Transverse colon (tissue), 4 donors: ENCODE results near the gene RNASEH1. TPM values are rescaled to one million over a fixed set of nuclear protein-coding genes. Genes with fewer than 3 reads are reported as not detected.

Source experiments
- DNase-seq: peaks from one replicate; pipeline ENCODE4 v3.0.0-alpha.2; 2019
- H3K27ac ChIP-seq, 4 donors: fragments of 200-600 bp; sonication (generic); 2 replicates each; pipeline ENCODE4 v1.5.1; 2016 to 2018; ENCODE audit warnings: inconsistent platforms in 4 of 4
- H3K27me3 ChIP-seq: fragments of 200-600 bp; sonication (generic); 2 replicates; pipeline ENCODE4 v1.5.1; 2017; ENCODE audit warnings: inconsistent platforms
- H3K36me3 ChIP-seq, 4 donors: fragments of 200-600 bp; sonication (generic); 2 replicates each; pipeline ENCODE4 v1.5.1; 2017 to 2019; ENCODE audit warnings: inconsistent platforms in 4 of 4
- H3K4me1 ChIP-seq, 4 donors: fragments of 200-600 bp; sonication (generic); 2 replicates each; pipeline ENCODE4 v1.5.1; 2017 to 2020; ENCODE audit warnings: inconsistent platforms in 4 of 4
- H3K4me3 ChIP-seq, 4 donors: fragments of 200-600 bp; sonication (generic); 1 replicate in 1 of 4; 2 replicates in 3 of 4; pipeline versions ENCODE4 v1.5.1 to v1.6.1; 2017 to 2019; ENCODE audit warnings: inconsistent platforms in 4 of 4
- H3K9me3 ChIP-seq, 2 donors: fragments of 200-600 bp; sonication (generic); 2 replicates each; pipeline ENCODE4 v1.5.1; 2017 to 2019; ENCODE audit warnings: inconsistent platforms in 2 of 2
- EP300 ChIP-seq: sonication (generic); formaldehyde crosslinking; IDR thresholded peaks from one replicate; pipeline ENCODE4 v1.6.1; 2017; ENCODE audit warnings: antibody characterized with exemption, low read depth
- POLR2A ChIP-seq: fragments of 450-650 bp; IDR thresholded peaks from one replicate; pipeline ENCODE4 v1.6.1; 2016; ENCODE audit warnings: antibody characterized with exemption, mild to moderate bottlenecking, moderate library complexity
- POLR2AphosphoS5 ChIP-seq, 3 donors: sonication (generic); formaldehyde crosslinking; IDR thresholded peaks; one replicate each; pipeline ENCODE4 v1.6.1; 2016; ENCODE audit warnings: antibody characterized with exemption in 3 of 3
- WGBS, 2 donors: methylation state at CpG; one replicate each; pipeline ENCODE4 v1.1.5; 2018; ENCODE audit warnings: low coverage in 1 of 2; 5-methylcytosine and 5-hydroxymethylcytosine counted together
- in situ Hi-C, 4 donors: fragments of 200-750 bp; cut with MboI; loops; one replicate each; pipeline versions ENCODE4 v1.15.0 to v1.15.1; 2017; ENCODE audit warnings: low sequenced_read_pairs in 3 of 4, low pct_ligation_motif_present in 1 of 4, low pct_unique_long_range_greater_than_20kb in 1 of 4
- intact Hi-C: fragments of 100-400 bp; cut with DNase I; formaldehyde crosslinking; loops from one replicate; pipeline ENCODE4 v1.15.1; 2023; ENCODE audit warnings: low total_unique reads
- total RNA-seq, 4 donors: library from RNA; depleted of rRNA; stranded (reverse); fragments of >200 nt; gene quantifications; one replicate each; pipeline ENCODE4 v1.1.0, GENCODE V29; 2016
- TF ChIP-seq, protein P1 (sequence below), 5 experiments: fragments of 200-600 bp in 3 of 5; fragments of 450-650 bp in 2 of 5; sonication (generic) in 3 of 5; IDR thresholded peaks; 1 replicate in 2 of 5; 2 replicates in 3 of 5; pipeline ENCODE4 v1.5.1; 2016 to 2017; ENCODE audit warnings: antibody characterized with exemption in 5 of 5, inconsistent platforms in 3 of 5, mild to moderate bottlenecking in 2 of 5, moderate library complexity in 1 of 5

RNASEH1 gene
- total RNA-seq, 4 donors from 2014 or later: 7.4 to 12.4 (median 11.0) TPM

DNA sequence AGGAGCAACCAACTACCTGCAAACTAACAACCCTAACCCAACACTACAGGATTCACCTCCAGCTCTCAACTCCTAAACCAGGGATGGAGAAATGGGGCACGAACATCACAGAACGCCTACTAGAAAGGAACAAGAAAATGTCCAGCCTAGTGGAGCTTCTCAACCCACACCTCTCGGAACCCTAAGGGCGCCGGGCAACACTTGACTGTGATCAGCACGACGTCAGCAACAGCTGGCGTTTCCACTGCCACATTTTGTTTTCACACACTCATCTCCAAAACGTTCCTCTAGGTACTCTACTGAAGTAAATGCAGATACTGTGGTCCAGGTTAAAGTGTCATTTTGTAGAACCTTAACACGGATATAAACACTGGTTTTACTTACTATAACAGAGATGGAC lies 4.2 kb downstream of the RNASEH1 start:
- Histone ChIP-seq H3K9me3 (no peaks in the 10 kb centered on the region), H3K27me3 (no peaks in the 10 kb centered on the region), H3K4me1 (peaks cover 4 to 15% (median 13%) of the 10 kb centered on the region in 4 donors), H3K36me3 (peaks cover 0 to 49% (median 24%) of the 10 kb centered on the region in 4 donors), H3K4me3 (no peak overlapping the region), H3K27ac (no peak overlapping the region)
- TF ChIP-seq POLR2AphosphoS5 (IDR thresholded peaks at IDR 0.05) (no peak), POLR2A (no peak), EP300 (no peak)
- TF ChIP-seq, protein P1, sequence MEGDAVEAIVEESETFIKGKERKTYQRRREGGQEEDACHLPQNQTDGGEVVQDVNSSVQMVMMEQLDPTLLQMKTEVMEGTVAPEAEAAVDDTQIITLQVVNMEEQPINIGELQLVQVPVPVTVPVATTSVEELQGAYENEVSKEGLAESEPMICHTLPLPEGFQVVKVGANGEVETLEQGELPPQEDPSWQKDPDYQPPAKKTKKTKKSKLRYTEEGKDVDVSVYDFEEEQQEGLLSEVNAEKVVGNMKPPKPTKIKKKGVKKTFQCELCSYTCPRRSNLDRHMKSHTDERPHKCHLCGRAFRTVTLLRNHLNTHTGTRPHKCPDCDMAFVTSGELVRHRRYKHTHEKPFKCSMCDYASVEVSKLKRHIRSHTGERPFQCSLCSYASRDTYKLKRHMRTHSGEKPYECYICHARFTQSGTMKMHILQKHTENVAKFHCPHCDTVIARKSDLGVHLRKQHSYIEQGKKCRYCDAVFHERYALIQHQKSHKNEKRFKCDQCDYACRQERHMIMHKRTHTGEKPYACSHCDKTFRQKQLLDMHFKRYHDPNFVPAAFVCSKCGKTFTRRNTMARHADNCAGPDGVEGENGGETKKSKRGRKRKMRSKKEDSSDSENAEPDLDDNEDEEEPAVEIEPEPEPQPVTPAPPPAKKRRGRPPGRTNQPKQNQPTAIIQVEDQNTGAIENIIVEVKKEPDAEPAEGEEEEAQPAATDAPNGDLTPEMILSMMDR (IDR thresholded peaks at IDR 0.05): no peak
- WGBS, 2 donors: 87 to 91% methylated on average over 5 to 10 of the region's 10 CpGs
- DNase-seq: no peak
- intact Hi-C loops (no loop called here), in situ Hi-C loops (no loop called here)

DNA sequence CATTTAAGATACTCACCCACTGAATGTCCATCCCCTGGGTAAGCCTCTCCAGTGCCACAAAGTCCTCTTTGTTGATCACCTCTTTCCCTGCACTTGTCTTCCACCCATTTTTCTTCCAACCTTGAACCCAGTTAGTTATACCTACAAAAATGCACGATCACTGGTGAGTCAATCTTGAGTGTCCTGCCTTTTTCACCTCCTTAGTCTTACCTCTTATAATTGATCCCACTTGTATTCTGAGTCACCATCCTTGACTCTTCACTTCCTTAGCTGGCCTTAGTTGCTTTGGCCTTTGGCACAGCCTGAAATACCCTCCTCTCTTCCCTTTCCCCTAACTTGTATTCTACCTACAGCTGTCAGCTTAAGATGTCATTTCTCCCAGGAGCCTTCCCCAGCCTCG lies 10.2 kb downstream of the RNASEH1 start:
- intact Hi-C loops: no loop called here
- Histone ChIP-seq H3K4me1 (no peaks in the 10 kb centered on the region), H3K36me3 (peaks cover 0 to 82% (median 35%) of the 10 kb centered on the region in 4 donors), H3K27me3 (no peaks in the 10 kb centered on the region), H3K4me3 (no peak overlapping the region), H3K27ac (no peak overlapping the region), H3K9me3 (no peaks in the 10 kb centered on the region)
- in situ Hi-C loops: no loop called here
- WGBS, 2 donors: 94 to 100% methylated on average over 1 to 2 of the region's 2 CpGs
- DNase-seq: no peak
- TF ChIP-seq, protein P1 (IDR thresholded peaks at IDR 0.05): no peak

DNA sequence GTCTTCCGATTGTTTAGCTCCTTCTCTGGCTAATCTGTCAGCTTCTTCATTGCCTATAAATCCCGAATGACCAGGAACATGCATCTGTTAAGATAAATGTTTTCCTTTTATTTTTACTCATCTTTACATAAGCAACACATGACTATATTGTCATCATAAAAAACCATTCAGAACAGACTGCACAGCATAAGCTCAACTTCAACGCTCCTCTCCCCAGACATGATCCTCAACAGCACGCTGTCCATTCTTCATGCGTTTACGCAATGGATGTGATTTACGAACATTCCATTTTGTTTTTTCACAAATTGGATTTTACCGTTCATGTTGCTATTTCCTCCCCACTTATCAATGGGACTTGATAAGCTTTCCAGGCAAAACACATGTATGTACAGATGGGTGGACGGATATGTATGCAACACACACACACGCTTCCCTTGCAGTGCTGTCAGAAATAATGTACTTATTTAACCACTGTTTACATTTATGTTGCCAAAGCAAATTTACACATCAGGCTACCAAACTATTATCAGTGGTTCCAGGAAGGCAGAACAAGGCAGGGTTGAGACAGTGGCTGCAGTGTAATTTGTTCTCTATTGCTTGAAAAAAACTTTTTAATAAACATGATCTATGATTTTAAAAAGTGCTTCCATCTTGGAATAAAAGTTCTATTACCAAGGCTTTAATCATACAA lies 12.2 kb downstream of the RNASEH1 start:
- Histone ChIP-seq H3K36me3 (peaks cover 0 to 83% (median 32%) of the 10 kb centered on the region in 4 donors), H3K27me3 (no peaks in the 10 kb centered on the region), H3K9me3 (no peaks in the 10 kb centered on the region), H3K4me3 (no peak overlapping the region), H3K27ac (no peak overlapping the region), H3K4me1 (no peaks in the 10 kb centered on the region)
- intact Hi-C loops: no loop called here
- DNase-seq: no peak
- 77 to 88% methylated on average over 8 to 10 of the region's 10 CpGs for WGBS, 2 donors
- TF ChIP-seq, protein P1 (IDR thresholded peaks at IDR 0.05): no peak
- TF ChIP-seq EP300: no peak
- no peak for TF ChIP-seq POLR2A
- no peak for TF ChIP-seq POLR2AphosphoS5 (IDR thresholded peaks at IDR 0.05)
- in situ Hi-C loops: no loop called here

DNA sequence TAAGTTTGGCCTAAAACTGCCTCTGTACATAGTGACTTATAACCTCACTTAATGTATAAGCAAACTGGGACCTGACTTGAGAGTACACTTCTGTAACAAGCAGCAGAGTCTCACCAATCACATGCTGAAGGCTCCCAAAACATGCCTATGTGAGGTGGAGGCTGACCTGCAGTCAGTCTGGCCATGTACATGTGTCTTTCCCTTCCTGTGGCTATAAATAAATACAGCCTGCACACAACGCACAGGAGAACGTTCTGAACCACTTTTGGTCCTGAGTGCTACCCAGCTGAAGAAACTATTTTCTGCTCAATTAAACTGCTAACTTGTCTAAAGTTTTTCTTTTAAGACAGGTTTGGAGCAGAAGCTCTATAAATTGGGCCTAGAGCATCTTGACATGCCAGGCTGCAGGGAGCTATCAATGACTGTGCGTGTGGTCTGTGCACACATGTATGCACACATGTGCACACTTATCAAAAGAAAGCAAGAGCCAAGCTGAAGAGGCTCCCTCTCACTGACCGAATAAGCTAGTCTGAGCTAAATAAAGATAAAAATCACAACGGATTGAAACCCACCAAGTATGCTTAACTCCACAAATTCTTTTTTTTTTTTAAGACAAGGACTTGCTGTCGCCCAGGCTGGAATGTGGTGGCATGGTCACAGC lies 15.0 kb downstream of the RNASEH1 start:
- DNase-seq: no peak
- Histone ChIP-seq H3K27ac (no peak overlapping the region), H3K36me3 (peaks cover 0 to 60% (median 22%) of the 10 kb centered on the region in 4 donors), H3K4me3 (no peak overlapping the region), H3K4me1 (no peaks in the 10 kb centered on the region), H3K27me3 (no peaks in the 10 kb centered on the region), H3K9me3 (no peaks in the 10 kb centered on the region)
- TF ChIP-seq EP300: no peak
- TF ChIP-seq, protein P1 (IDR thresholded peaks at IDR 0.05): no peak
- no peak for TF ChIP-seq POLR2AphosphoS5 (IDR thresholded peaks at IDR 0.05)
- no peak for TF ChIP-seq POLR2A
- WGBS, 2 donors: 77% methylated on average over 6 of the region's 6 CpGs; no CpG with 5 or more reads in 1 of the 2 donors
- intact Hi-C loops: no loop called here
- in situ Hi-C loops: no loop called here
